ENCODE data around the gene CD177. TPM values are rescaled to one million over a fixed set of nuclear protein-coding genes. Genes with fewer than 3 reads are reported as not detected.
"Not testable (repeated sequence)": the region's sequence is repeated elsewhere in the genome, so short reads cannot be mapped to it uniquely, and the experiment has no call there.

Gene CD177
- total RNA-seq, 1 experiment from 2014 or later = not detected

GRCh38 chr19:43332058-43332922, 21.2 kb upstream of the CD177 start:
- BruUV-seq (replicated peaks) = no TSS peak
- Histone ChIP-seq H3K4me3 (ENCODE audit: low read depth, low read length, poor library complexity, severe bottlenecking) (no peak overlapping the region), H3K4me1 (ENCODE audit: insufficient read depth, low read length, poor library complexity, severe bottlenecking) (no peaks in the 10 kb centered on the region), H3K36me3 (ENCODE audit: insufficient read depth, low read length, poor library complexity, severe bottlenecking) (no peaks in the 10 kb centered on the region), H3K27ac (ENCODE audit: low read depth, low read length, poor library complexity, severe bottlenecking) (no peak overlapping the region), H3K27me3 (replicated peaks; ENCODE audit: insufficient read depth, low read depth, low read length, poor library complexity) (peaks cover 3% of the 10 kb centered on the region), H3K9me3 (ENCODE audit: low read depth, low read length, poor library complexity, severe bottlenecking) (no peaks in the 10 kb centered on the region)
- ChIA-PET POLR2A (ENCODE audit: low non-redundant PET) (no interaction called here), CTCF (no interaction called here)
- TF ChIP-seq CTCF (conservative IDR thresholded peaks at IDR 0.05; ENCODE audit: low read depth, low read length) (no peak), EZH2 (IDR thresholded peaks at IDR 0.05; ENCODE audit: borderline replicate concordance, low read depth, low read length, poor library complexity, severe bottlenecking) (no peak)
- intact Hi-C loops (cut with micrococcal nuclease; ENCODE audit: unreplicated experiment) = no loop called here
- no peak for DNase-seq (ENCODE audit: low spot score)

- CTCF ChIA-PET; BruUV-seq (replicated peaks); intact Hi-C loops (cut with micrococcal nuclease; ENCODE audit: unreplicated experiment); H3K9me3 ChIP-seq (ENCODE audit: low read depth, low read length, poor library complexity, severe bottlenecking); DNase-seq (ENCODE audit: low spot score); H3K27ac ChIP-seq (ENCODE audit: low read depth, low read length, poor library complexity, severe bottlenecking); H3K36me3 ChIP-seq (ENCODE audit: insufficient read depth, low read length, poor library complexity, severe bottlenecking); H3K4me1 ChIP-seq (ENCODE audit: insufficient read depth, low read length, poor library complexity, severe bottlenecking); H3K4me3 ChIP-seq (ENCODE audit: low read depth, low read length, poor library complexity, severe bottlenecking); POLR2A ChIA-PET (ENCODE audit: low non-redundant PET): not testable (repeated sequence)
- peaks cover 24% of the 10 kb centered on the region for H3K27me3 ChIP-seq (replicated peaks; ENCODE audit: insufficient read depth, low read depth, low read length, poor library complexity)
Measured at GRCh38 chr19:43336508-43336907, 17.0 kb upstream of the CD177 start.

- intact Hi-C loops (cut with micrococcal nuclease; ENCODE audit: unreplicated experiment) = no loop called here
- CTCF ChIA-PET = no interaction called here
- no peaks in the 10 kb centered on the region for H3K4me1 ChIP-seq (ENCODE audit: insufficient read depth, low read length, poor library complexity, severe bottlenecking)
- POLR2A ChIA-PET (ENCODE audit: low non-redundant PET) = no interaction called here
- H3K4me3 ChIP-seq (ENCODE audit: low read depth, low read length, poor library complexity, severe bottlenecking) = no peak overlapping the region
- peaks cover 24% of the 10 kb centered on the region for H3K27me3 ChIP-seq (replicated peaks; ENCODE audit: insufficient read depth, low read depth, low read length, poor library complexity)
- no peaks in the 10 kb centered on the region for H3K9me3 ChIP-seq (ENCODE audit: low read depth, low read length, poor library complexity, severe bottlenecking)
- no peak overlapping the region for H3K27ac ChIP-seq (ENCODE audit: low read depth, low read length, poor library complexity, severe bottlenecking)
- BruUV-seq (replicated peaks) = no TSS peak
- H3K36me3 ChIP-seq (ENCODE audit: insufficient read depth, low read length, poor library complexity, severe bottlenecking) = no peaks in the 10 kb centered on the region
- no peak for DNase-seq (ENCODE audit: low spot score)
- TF ChIP-seq EZH2 (IDR thresholded peaks at IDR 0.05; ENCODE audit: borderline replicate concordance, low read depth, low read length, poor library complexity, severe bottlenecking) (no peak), CTCF (conservative IDR thresholded peaks at IDR 0.05; ENCODE audit: low read depth, low read length) (no peak)
Measured at GRCh38 chr19:43337737-43338136, 15.7 kb upstream of the CD177 start.

- no peak for DNase-seq (ENCODE audit: low spot score)
- TF ChIP-seq CTCF (conservative IDR thresholded peaks at IDR 0.05; ENCODE audit: low read depth, low read length) = no peak
- no peak for TF ChIP-seq EZH2 (IDR thresholded peaks at IDR 0.05; ENCODE audit: borderline replicate concordance, low read depth, low read length, poor library complexity, severe bottlenecking)
- intact Hi-C loops (cut with micrococcal nuclease; ENCODE audit: unreplicated experiment) = no loop called here
- ChIA-PET POLR2A (ENCODE audit: low non-redundant PET) (no interaction called here), CTCF (no interaction called here)
- no peak overlapping the region for H3K4me3 ChIP-seq (ENCODE audit: low read depth, low read length, poor library complexity, severe bottlenecking)
- H3K27me3 ChIP-seq (replicated peaks; ENCODE audit: insufficient read depth, low read depth, low read length, poor library complexity) = peaks cover 29% of the 10 kb centered on the region
- no peak overlapping the region for H3K27ac ChIP-seq (ENCODE audit: low read depth, low read length, poor library complexity, severe bottlenecking)
- BruUV-seq (replicated peaks) = no TSS peak
- no peaks in the 10 kb centered on the region for H3K4me1 ChIP-seq (ENCODE audit: insufficient read depth, low read length, poor library complexity, severe bottlenecking)
- no peaks in the 10 kb centered on the region for H3K36me3 ChIP-seq (ENCODE audit: insufficient read depth, low read length, poor library complexity, severe bottlenecking)
- no peaks in the 10 kb centered on the region for H3K9me3 ChIP-seq (ENCODE audit: low read depth, low read length, poor library complexity, severe bottlenecking)
Measured at GRCh38 chr19:43338530-43338929, 15.0 kb upstream of the CD177 start.

GRCh38 chr19:43339243-43339930, 14.1 kb upstream of the CD177 start:
- CTCF ChIA-PET; BruUV-seq (replicated peaks); H3K9me3 ChIP-seq (ENCODE audit: low read depth, low read length, poor library complexity, severe bottlenecking); H3K27ac ChIP-seq (ENCODE audit: low read depth, low read length, poor library complexity, severe bottlenecking); H3K4me1 ChIP-seq (ENCODE audit: insufficient read depth, low read length, poor library complexity, severe bottlenecking); H3K4me3 ChIP-seq (ENCODE audit: low read depth, low read length, poor library complexity, severe bottlenecking); DNase-seq (ENCODE audit: low spot score); POLR2A ChIA-PET (ENCODE audit: low non-redundant PET); H3K36me3 ChIP-seq (ENCODE audit: insufficient read depth, low read length, poor library complexity, severe bottlenecking); intact Hi-C loops (cut with micrococcal nuclease; ENCODE audit: unreplicated experiment): not testable (repeated sequence)
- peaks cover 37% of the 10 kb centered on the region for H3K27me3 ChIP-seq (replicated peaks; ENCODE audit: insufficient read depth, low read depth, low read length, poor library complexity)
